Hepatocyte (in vitro differentiated cells): ENCODE results near the gene PLCB2. TPM values are rescaled to one million over a fixed set of nuclear protein-coding genes. Genes with fewer than 3 reads are reported as not detected.

ENCODE experiments used
- DNase-seq: peaks from one replicate; pipeline ENCODE4 v3.0.0-alpha.2; 2016; ENCODE audit warnings: low spot score
- H2AFZ ChIP-seq: fragments of 200-600 bp; sonication (generic); 2 replicates; pipeline ENCODE4 v1.6.0; 2016; ENCODE audit warnings: antibody characterized with exemption, mild to moderate bottlenecking
- H3K27ac ChIP-seq: fragments of 200-600 bp; sonication (generic); 2 replicates; pipeline ENCODE4 v1.5.1; 2016; ENCODE audit warnings: mild to moderate bottlenecking
- H3K27me3 ChIP-seq: fragments of 200-600 bp; sonication (generic); 2 replicates; pipeline ENCODE4 v1.6.1; 2016
- H3K36me3 ChIP-seq: fragments of 200-600 bp; sonication (generic); replicated peaks from 2 replicates; pipeline ENCODE4 v1.5.1; 2016; ENCODE audit warnings: low read depth; ENCODE audit not compliant: insufficient read depth
- H3K4me1 ChIP-seq: fragments of 200-600 bp; sonication (generic); 2 replicates; pipeline ENCODE4 v1.5.1; 2016; ENCODE audit warnings: mild to moderate bottlenecking, moderate library complexity; ENCODE audit not compliant: insufficient read depth
- H3K4me2 ChIP-seq: fragments of 200-600 bp; sonication (generic); 2 replicates; pipeline ENCODE4 v1.6.0; 2016
- H3K4me3 ChIP-seq: fragments of 200-600 bp; sonication (generic); 2 replicates; pipeline ENCODE4 v1.5.1; 2016; ENCODE audit warnings: mild to moderate bottlenecking
- H3K79me2 ChIP-seq: fragments of 200-600 bp; sonication (generic); 2 replicates; pipeline ENCODE4 v1.6.0; 2017; ENCODE audit warnings: mild to moderate bottlenecking
- H3K9me2 ChIP-seq: fragments of 200-600 bp; sonication (generic); replicated peaks from 2 replicates; pipeline ENCODE4 v1.6.0; 2017; ENCODE audit warnings: mild to moderate bottlenecking; ENCODE audit not compliant: insufficient read depth
- H3K9me3 ChIP-seq: fragments of 200-600 bp; sonication (generic); 2 replicates; pipeline ENCODE4 v1.5.1; 2016; ENCODE audit warnings: low read depth, mild to moderate bottlenecking
- H4K20me1 ChIP-seq: fragments of 200-600 bp; sonication (generic); 2 replicates; pipeline ENCODE4 v1.6.0; 2016; ENCODE audit warnings: mild to moderate bottlenecking; ENCODE audit not compliant: insufficient read depth, poor library complexity, severe bottlenecking
- EZH2 ChIP-seq: fragments of 200-600 bp; sonication (generic); IDR thresholded peaks from 2 replicates; pipeline ENCODE4 v1.6.1; 2016; ENCODE audit warnings: antibody characterized with exemption, mild to moderate bottlenecking, borderline replicate concordance
- EZH2phosphoT487 ChIP-seq: fragments of 200-600 bp; sonication (generic); IDR thresholded peaks from one replicate; pipeline ENCODE4 v1.6.1; 2018; ENCODE audit warnings: antibody characterized with exemption, mild to moderate bottlenecking, low read depth, moderate library complexity; ENCODE audit not compliant: unreplicated experiment, severe bottlenecking
- WGBS: methylation state at CpG from one replicate; pipeline ENCODE4 v1.1.6; 2016; ENCODE audit warnings: low lambda C conversion rate; ENCODE audit errors: missing lambda C conversion rate; 5-methylcytosine and 5-hydroxymethylcytosine counted together
- polyA plus RNA-seq: library from polyadenylated mRNA; unstranded; fragments of >200 nt; fragmentation: Nextera tagmentation; extraction: Ambion mirVana; gene quantifications from 2 replicates; pipeline ENCODE4 v1.2.1, GENCODE V29; 2016
- total RNA-seq: library from RNA; depleted of rRNA; stranded (reverse); fragments of >200 nt; gene quantifications from 2 replicates; pipeline ENCODE4 v1.2.3, GENCODE V29; 2014
- TF ChIP-seq, protein P1 (sequence below): fragments of 200-600 bp; sonication (generic); IDR thresholded peaks from 2 replicates; pipeline ENCODE4 v1.5.1; 2016; ENCODE audit warnings: antibody characterized with exemption, mild to moderate bottlenecking; ENCODE audit not compliant: poor library complexity

The PLCB2 gene
- total and polyA plus RNA-seq, 2 experiments from 2014 or later: 1.7 to 4.4 TPM

DNA sequence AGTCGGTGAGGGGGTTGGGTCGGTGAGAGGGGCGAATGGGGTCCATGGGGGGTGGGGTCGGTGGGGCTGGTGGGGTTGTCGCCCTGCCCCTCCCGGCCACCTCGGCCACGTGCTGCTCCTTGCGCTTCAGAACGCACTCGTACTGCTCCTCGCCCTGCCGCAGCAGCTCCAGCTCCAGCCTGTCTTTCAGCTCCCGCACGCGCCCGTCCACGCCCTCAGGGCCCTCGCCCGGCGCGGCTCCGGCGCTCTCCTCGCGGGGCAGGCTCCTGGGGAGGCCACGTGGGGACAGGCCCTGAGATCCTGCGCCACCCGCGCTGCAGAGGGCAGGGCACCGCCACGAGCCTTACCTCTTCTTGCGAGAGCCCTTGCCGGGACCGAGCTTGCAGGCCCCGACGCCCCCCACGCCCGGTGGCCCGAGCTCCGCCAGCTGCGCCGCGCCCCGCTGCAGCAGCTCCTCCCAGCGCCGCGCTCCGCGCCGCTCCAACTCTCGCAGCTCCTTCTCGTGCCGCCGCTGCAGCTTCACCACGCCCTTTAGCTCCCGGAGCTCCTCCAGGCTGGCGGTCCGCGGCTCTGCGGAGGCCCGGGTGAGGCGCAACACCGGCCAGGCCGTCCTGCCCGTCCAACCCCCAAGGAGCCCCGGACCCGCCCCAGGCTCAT lies 16.7 kb downstream of the PLCB2 start:
- H2AFZ ChIP-seq: no peak overlapping the region
- DNase-seq: peak; percentile 85

DNA sequence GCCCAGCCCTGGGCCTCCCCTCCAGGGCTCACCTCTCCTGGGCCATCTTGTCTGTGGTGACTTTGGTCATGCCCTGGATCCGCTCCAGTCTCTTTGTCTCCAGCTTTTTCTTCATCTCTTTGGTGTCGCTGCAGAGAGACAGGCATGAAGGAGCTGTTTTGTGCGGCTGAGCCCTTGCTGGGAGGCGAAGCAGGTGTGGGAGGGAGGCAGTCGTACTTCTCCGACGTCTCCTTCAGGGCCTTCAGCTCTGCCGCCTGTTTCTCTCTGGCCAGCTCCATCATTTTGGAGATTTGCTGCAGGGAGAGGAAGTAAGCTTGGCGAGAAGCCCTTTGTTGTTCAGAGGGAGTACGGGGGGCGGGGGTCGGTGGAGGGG lies 17.2 kb downstream of the PLCB2 start:
- Histone ChIP-seq H2AFZ (no peak overlapping the region), H3K9me3 (no peaks in the 10 kb centered on the region), H3K27ac (no peak overlapping the region), H3K9me2 (no peaks in the 10 kb centered on the region), H3K36me3 (no peaks in the 10 kb centered on the region), H3K4me3 (no peak overlapping the region), H3K27me3 (peaks cover 45% of the 10 kb centered on the region), H3K4me2 (peak overlapping the region; percentile 96), H3K4me1 (peaks cover 20% of the 10 kb centered on the region), H4K20me1 (no peaks in the 10 kb centered on the region), H3K79me2 (no peaks in the 10 kb centered on the region)
- TF ChIP-seq EZH2: no peak
- TF ChIP-seq, protein P1, sequence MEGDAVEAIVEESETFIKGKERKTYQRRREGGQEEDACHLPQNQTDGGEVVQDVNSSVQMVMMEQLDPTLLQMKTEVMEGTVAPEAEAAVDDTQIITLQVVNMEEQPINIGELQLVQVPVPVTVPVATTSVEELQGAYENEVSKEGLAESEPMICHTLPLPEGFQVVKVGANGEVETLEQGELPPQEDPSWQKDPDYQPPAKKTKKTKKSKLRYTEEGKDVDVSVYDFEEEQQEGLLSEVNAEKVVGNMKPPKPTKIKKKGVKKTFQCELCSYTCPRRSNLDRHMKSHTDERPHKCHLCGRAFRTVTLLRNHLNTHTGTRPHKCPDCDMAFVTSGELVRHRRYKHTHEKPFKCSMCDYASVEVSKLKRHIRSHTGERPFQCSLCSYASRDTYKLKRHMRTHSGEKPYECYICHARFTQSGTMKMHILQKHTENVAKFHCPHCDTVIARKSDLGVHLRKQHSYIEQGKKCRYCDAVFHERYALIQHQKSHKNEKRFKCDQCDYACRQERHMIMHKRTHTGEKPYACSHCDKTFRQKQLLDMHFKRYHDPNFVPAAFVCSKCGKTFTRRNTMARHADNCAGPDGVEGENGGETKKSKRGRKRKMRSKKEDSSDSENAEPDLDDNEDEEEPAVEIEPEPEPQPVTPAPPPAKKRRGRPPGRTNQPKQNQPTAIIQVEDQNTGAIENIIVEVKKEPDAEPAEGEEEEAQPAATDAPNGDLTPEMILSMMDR: no peak
- no peak for TF ChIP-seq EZH2phosphoT487
- DNase-seq: no peak
- 40% methylated on average over 8 of the region's 12 CpGs for WGBS

More for the DNA sequence above, 16.7 kb downstream of the PLCB2 start:
- Histone ChIP-seq H3K9me3 (no peaks in the 10 kb centered on the region), H3K9me2 (no peaks in the 10 kb centered on the region), H3K79me2 (no peaks in the 10 kb centered on the region), H3K27ac (no peak overlapping the region), H3K27me3 (peaks cover 45% of the 10 kb centered on the region), H3K4me2 (peak overlapping the region; percentile 96), H4K20me1 (no peaks in the 10 kb centered on the region), H3K4me1 (peaks cover 20% of the 10 kb centered on the region), H3K36me3 (no peaks in the 10 kb centered on the region), H3K4me3 (peak overlapping the region; percentile 20)
- TF ChIP-seq EZH2 (no peak), EZH2phosphoT487 (no peak)
- TF ChIP-seq, protein P1: no peak
- WGBS: 2% methylated on average over 56 of the region's 68 CpGs

DNA sequence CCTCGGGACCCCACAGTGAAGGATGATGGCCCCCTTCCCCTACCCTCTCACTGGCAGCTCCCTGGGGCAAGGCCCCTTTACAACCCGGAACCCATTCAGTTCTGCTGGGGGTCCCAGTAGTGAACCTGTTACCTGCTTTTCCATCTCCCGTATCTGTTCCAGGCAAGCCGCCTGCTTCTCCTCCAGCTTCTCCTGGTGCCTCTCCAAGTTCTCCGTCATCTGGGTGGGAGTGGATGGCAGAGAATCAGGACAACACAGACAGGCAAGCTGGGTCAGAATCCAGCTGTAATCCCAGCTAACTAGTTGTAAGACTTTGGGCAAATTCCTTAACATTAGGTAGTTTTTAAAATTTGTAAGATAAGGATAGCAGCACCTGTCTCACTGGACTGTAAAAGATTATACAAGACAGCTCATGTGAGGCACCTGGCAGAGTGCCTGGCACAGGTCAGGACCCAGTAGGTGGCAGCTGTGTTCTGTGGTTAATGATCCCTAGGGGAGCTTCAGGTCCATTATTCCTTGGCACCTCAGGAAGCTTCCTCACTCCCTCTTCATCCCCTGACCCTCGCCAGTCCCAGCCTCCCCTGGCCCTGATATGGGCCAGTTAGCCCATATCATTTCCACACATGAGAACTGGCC lies 18.5 kb downstream of the PLCB2 start:
- no peaks in the 10 kb centered on the region for H3K9me2 ChIP-seq
- no peak for DNase-seq
- no peak overlapping the region for H2AFZ ChIP-seq
- no peaks in the 10 kb centered on the region for H3K36me3 ChIP-seq
- H3K4me1 ChIP-seq: peaks cover 28% of the 10 kb centered on the region
- TF ChIP-seq EZH2phosphoT487 (no peak), EZH2 (no peak)
- TF ChIP-seq, protein P1: no peak
- H3K79me2 ChIP-seq: no peaks in the 10 kb centered on the region
- WGBS: 90% methylated on average over 6 of the region's 6 CpGs
- no peak overlapping the region for H3K27ac ChIP-seq
- no peaks in the 10 kb centered on the region for H4K20me1 ChIP-seq
- H3K4me3 ChIP-seq: no peak overlapping the region
- H3K4me2 ChIP-seq: no peak overlapping the region
- H3K27me3 ChIP-seq: peaks cover 47% of the 10 kb centered on the region
- H3K9me3 ChIP-seq: no peaks in the 10 kb centered on the region
